ENCODE results near the gene KSR2.

KSR2 gene

DNA sequence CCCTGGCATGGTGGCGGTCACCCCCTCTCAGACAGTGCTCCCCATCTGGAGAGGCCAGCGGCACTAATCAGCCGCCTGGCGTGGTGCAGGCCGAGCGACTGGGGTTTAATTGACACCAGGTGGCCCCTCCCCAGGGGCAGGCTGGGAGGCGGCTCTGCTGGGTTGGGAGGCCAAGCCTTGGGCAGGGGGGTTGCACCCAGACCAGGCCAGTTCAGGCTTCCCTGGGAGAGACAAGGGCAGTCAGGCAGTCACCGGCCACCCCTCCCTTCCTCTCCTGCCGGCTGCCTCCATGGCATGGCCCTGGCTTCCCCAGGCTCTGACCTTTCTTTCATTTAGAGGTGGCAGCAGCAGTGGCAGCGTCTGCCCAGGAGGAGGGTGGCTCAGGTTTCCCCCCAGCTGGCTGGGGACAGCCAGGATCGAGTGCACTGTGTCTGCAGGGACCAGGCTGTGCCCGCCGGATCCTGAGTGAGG lies 529.2 kb downstream of the KSR2 start:
- no peak for DNase-seq

GRCh38 chr12:117438809-117439208 lies 530.0 kb downstream of the KSR2 start:
- no peak for DNase-seq

- DNase-seq, result no peak
Observed at GRCh38 chr12:117437516-117438255, 531.1 kb downstream of the KSR2 start.

GRCh38 chr12:117433878-117434277 lies 534.9 kb downstream of the KSR2 start:
- DNase-seq, result no peak

GRCh38 chr12:117430246-117430645 lies 538.5 kb downstream of the KSR2 start:
- no peak for DNase-seq

- no peak for DNase-seq
Observed at GRCh38 chr12:117427211-117427610, 541.6 kb downstream of the KSR2 start.

DNA sequence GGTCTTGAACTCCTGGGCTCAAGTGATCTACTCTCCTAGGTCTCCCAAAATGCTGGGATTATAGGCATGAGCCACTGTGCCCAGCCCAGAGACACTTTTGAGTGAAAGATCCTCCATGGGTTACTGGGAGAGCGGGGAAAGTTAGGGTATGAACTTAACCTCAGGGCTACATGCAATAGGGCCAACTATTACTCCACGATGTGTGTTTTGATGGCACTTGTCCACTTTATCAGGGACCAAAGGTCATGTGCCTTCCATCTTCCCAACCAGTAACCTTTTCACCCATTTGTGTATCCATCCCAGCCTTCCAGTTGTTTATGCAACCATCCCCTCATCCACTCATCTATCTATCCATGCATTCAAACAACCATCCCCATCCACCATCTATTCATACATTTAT lies 546.8 kb downstream of the KSR2 start:
- no peak for DNase-seq

- no peak for DNase-seq
Observed at GRCh38 chr12:117421068-117421752, 547.6 kb downstream of the KSR2 start.

DNA sequence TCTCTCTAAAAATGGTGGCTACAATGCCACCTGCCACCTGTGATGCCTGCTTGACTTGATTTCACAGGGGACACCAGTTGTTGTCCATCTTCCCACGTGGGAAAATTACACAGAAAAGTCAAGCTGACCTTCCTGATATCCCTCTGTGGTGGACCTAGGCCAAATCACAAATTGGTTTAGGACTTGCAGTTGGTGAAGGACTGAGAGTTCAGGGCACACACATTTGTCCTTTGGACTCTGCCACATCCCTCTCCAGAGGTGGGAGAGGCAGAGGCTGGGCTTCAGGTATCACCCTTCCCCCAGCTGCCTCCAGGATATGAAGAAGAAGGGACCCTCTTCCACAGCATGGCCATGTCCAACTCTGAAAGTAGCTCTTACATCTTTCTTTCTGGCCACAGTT lies 551.8 kb downstream of the KSR2 start:
- no peak for DNase-seq

DNA sequence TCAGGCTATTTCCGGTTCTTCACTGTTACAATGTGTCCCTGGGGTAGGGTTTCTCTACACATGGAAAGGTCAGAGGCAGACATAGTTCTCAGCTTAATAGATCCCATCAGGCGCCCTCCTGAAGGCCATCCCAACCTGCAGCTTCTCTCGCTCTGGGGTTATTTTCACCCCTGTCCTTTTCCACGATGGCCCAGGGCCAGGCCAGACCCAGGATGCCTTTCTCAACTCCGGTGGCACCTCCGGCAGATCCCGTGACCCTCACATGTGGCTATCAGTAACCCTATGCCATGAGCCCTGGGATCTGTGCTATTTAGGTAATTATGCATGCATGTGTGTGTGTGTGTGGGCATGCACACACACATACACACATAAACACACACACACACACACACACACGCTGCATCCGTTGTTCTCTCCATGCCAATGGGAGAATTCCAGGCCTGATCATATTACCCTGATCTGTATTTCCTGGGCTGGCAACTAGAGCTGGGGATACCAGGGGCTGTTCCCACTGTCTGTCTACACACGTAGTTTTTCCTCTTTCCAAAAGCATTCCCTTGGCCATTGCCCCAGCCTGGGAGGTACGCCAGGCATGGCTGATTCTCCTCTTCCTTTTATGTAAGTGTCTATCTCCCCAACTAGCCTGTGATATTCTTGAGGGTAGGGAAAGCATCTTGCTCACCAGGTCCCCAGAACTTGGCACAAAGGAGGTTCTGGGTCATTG lies 556.2 kb downstream of the KSR2 start:
- no peak for DNase-seq

DNA sequence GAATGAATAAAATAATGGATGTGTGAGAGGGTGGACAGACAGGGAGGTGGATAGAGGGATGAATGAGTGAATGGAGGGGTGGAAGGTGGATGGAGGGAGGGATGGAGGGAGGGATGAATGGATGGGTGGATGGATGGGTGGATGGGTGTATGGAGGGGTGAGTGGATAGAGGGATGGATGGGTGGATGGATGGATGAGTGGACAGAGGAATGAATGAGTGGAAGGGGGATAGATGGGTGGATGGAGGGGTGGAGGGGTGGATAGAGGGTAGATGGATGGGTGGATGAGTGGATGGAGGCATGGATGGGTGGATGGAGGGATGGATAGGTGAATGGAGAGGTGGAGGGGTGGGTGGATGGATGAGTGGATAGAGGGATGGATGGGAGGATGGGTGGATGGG lies 559.5 kb downstream of the KSR2 start:
- no peak for DNase-seq

DNA sequence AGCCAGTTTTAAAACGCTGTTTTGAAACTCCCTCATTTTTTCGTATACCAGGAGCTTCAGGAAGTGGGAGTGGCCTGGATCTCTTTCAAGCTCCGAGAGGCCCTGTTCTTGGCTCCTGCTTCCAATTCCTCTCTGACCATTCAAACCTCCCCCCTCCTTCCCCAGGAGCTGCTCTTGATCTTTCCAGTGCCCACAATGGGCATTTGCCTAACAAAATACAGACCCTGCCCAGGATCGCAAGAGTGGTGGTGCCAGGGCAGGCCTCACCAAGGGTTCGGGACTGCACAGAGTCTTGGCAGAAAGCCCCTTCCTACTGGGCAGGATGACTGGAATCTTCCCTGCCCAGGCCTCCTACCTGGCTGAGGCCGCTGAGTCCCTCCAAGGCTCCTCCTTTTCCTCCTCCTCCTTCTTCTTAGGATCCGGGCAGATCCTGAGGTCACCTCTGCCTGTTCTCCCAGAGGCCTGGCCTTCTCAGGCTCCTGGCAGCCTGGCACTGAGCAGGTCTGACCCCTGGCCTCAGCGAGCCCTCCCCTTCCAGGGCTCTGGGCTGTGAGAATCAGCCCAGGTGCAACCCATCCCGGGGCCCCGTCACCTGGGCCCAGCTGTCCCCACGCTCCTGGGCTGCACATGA lies 560.5 kb downstream of the KSR2 start:
- DNase-seq, result no peak

DNA sequence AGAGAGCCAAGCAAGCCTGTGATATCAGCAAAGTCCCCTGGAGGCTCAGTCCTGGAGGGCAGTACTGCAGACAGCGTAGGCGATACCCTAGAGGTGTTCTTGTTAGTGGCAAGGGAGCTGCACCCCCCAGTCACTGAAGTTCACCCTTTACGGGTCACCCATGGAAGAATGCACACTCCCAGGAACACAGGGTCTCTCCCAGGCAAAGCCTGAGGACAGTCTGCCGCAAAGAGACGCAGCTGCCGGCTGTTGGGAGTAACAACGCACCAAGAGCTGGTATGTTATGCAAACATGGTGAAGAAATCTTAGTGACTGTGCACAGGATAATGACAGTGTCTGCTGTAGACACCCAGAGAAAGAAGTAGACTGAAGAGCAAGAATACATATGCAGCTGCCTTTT lies 563.9 kb downstream of the KSR2 start:
- no peak for DNase-seq

- DNase-seq, result no peak
Observed at GRCh38 chr12:117404203-117404853, 564.5 kb downstream of the KSR2 start.

DNA sequence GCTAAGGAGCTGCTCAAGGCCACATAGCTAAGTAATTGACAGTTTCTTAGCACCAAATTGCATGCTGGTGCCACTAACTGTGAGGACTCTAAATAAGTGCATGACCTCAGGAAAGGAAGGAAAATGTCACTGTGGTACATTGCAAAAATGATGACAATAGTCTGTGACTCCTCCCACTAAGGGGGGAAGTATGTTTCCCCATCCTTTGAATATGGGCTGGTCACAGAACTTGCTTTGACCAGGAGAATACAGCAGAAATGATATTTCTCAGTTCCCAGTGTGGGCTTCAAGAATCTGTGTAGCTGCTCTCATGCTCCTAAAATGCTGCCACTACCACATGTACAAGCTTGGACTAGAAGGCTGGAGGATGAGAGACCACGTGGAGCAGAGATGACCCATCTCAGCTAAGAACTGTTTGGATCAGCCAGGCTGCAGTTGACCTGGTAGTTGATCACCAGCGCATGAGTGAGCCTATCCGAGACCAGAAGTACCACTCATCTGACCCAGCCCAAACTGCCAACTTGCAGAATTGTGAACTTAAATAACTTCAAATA lies 565.1 kb downstream of the KSR2 start:
- DNase-seq, result no peak
